A549 (cell line): ENCODE data around the gene CDAN1. TPM values are rescaled to one million over a fixed set of nuclear protein-coding genes. Genes with fewer than 3 reads are reported as not detected.

Experiments used
- ATAC-seq, 2 experiments: fragments of 200-7000 bp in 1 of 2; fragments of >200 bp in 1 of 2; cut with Nextera tagmentation in 1 of 2; cut with Tn5 transposase in 1 of 2; 3 replicates each; pipeline versions ENCODE4 v1.8.0 to v1.9.1; 2018 to 2020; ENCODE audit warnings: mild to moderate bottlenecking in 1 of 2, moderate library complexity in 1 of 2
- CTCF ChIA-PET: fragments of 300-600 bp; sonication (Branson Sonifier 250); formaldehyde crosslinking; extraction: SDS; loops from one replicate; lab custom pipeline; 2021; ENCODE audit warnings: antibody characterized with exemption, inconsistent platforms; lab: Yijun Ruan, JAX
- POLR2A ChIA-PET: fragments of 350-600 bp; formaldehyde crosslinking; extraction: SDS; loops from one replicate; lab custom pipeline; 2021; ENCODE audit warnings: antibody characterized with exemption, inconsistent platforms; lab: Yijun Ruan, JAX
- DNase-seq, 2 experiments: peaks; one replicate each; pipeline versions ENCODE4 v3.0.0 to v3.0.0-alpha.2; 2011 to 2016; ENCODE audit warnings: low read depth in 1 of 2, low spot score in 1 of 2
- FAIRE-seq: peaks from 2 replicates; lab custom pipeline; 2011; peaks lifted over from hg19 to GRCh38; lab: Jason Lieb, UNC
- H3K27ac ChIP-seq, 2 experiments: fragments of >200 bp; sonication (Bioruptor Twin); formaldehyde crosslinking; 3 replicates each; pipeline ENCODE4 v1.5.1; 2016 to 2017
- H3K4me1 ChIP-seq: fragments of >200 bp; sonication (Bioruptor Twin); formaldehyde crosslinking; 3 replicates; pipeline ENCODE4 v1.6.1; 2016
- H3K4me2 ChIP-seq: fragments of >200 bp; sonication (Bioruptor Twin); formaldehyde crosslinking; 3 replicates; pipeline ENCODE4 v1.6.1; 2016
- H3K4me3 ChIP-seq: fragments of >200 bp; sonication (Bioruptor Twin); formaldehyde crosslinking; 3 replicates; pipeline ENCODE4 v1.5.1; 2016
- H3K9me3 ChIP-seq: fragments of >200 bp; sonication (Bioruptor Twin); formaldehyde crosslinking; 3 replicates; pipeline ENCODE4 v1.6.1; 2016
- CBX2 ChIP-seq: fragments of 200-600 bp; sonication (generic); IDR thresholded peaks from 2 replicates; pipeline ENCODE4 v1.6.1; 2016; ENCODE audit warnings: low read depth, mild to moderate bottlenecking, borderline replicate concordance
- CEBPB ChIP-seq, 2 experiments: fragments of >200 bp in 1 of 2; sonication (Bioruptor Twin) in 1 of 2; formaldehyde crosslinking in 1 of 2; IDR thresholded peaks; 2 replicates each; pipeline ENCODE4 v1.6.1; 2012 to 2016
- ESRRA ChIP-seq: fragments of 150-350 bp; IDR thresholded peaks from 2 replicates; pipeline ENCODE4 v1.6.1; 2014; ENCODE audit warnings: mild to moderate bottlenecking, low read length, borderline replicate concordance
- FOSB ChIP-seq: fragments of 250-450 bp; sonication (Bioruptor Pico); IDR thresholded peaks from 2 replicates; pipeline ENCODE4 v1.5.0; 2020; ENCODE audit warnings: mild to moderate bottlenecking, moderate library complexity
- FOSL2 ChIP-seq, 2 experiments: fragments of 450-650 bp in 1 of 2; fragments of >200 bp in 1 of 2; sonication (Bioruptor Twin) in 1 of 2; formaldehyde crosslinking; IDR thresholded peaks; 2 replicates each; pipeline versions ENCODE4 v1.5.0 to v1.6.1; 2016 to 2020; ENCODE audit warnings: mild to moderate bottlenecking in 1 of 2, moderate library complexity in 1 of 2
- FOXS1 ChIP-seq: fragments of 250-450 bp; sonication (Bioruptor Pico); IDR thresholded peaks from 2 replicates; pipeline ENCODE4 v1.5.0; 2020; ENCODE audit warnings: mild to moderate bottlenecking, moderate library complexity
- HOXB5 ChIP-seq: fragments of 250-450 bp; sonication (Bioruptor Pico); IDR thresholded peaks from 2 replicates; pipeline ENCODE4 v1.5.0; 2020; ENCODE audit warnings: mild to moderate bottlenecking, moderate library complexity
- JUNB ChIP-seq: fragments of >200 bp; sonication (Bioruptor Twin); formaldehyde crosslinking; IDR thresholded peaks from 2 replicates; pipeline ENCODE4 v1.6.1; 2016
- KDM1A ChIP-seq: fragments of 200-600 bp; sonication (generic); IDR thresholded peaks from 2 replicates; pipeline ENCODE4 v1.6.1; 2016; ENCODE audit warnings: low read depth, mild to moderate bottlenecking
- KDM5A ChIP-seq: fragments of 200-600 bp; sonication (generic); IDR thresholded peaks from 2 replicates; pipeline ENCODE4 v1.6.1; 2016; ENCODE audit warnings: antibody characterized with exemption, mild to moderate bottlenecking
- MAZ ChIP-seq: fragments of 150-350 bp; IDR thresholded peaks from 2 replicates; pipeline ENCODE4 v1.6.1; 2014; ENCODE audit warnings: antibody characterized with exemption, low read depth, low read length, borderline replicate concordance
- POLR2A ChIP-seq: IDR thresholded peaks from 2 replicates; pipeline ENCODE4 v1.6.1; 2012; ENCODE audit warnings: mild to moderate bottlenecking, low read length
- POLR2AphosphoS2 ChIP-seq: conservative IDR thresholded peaks from 2 replicates; pipeline ENCODE4 v1.6.1; 2012; ENCODE audit warnings: low read length, improper control_type of control experiment, inconsistent platforms
- RAD21 ChIP-seq, 2 experiments: fragments of >200 bp in 1 of 2; sonication (Bioruptor Twin) in 1 of 2; formaldehyde crosslinking in 1 of 2; IDR thresholded peaks in 1 of 2; conservative IDR thresholded peaks in 1 of 2; 2 replicates in 1 of 2; 3 replicates in 1 of 2; pipeline ENCODE4 v1.6.1; 2012 to 2018; ENCODE audit warnings: inconsistent platforms in 1 of 2
- RFX5 ChIP-seq: fragments of 450-650 bp; IDR thresholded peaks from 2 replicates; pipeline ENCODE4 v1.7.1; 2014; ENCODE audit warnings: antibody characterized with exemption, mild to moderate bottlenecking, moderate library complexity
- ZSCAN20 ChIP-seq: fragments of 250-450 bp; sonication (Bioruptor Pico); IDR thresholded peaks from 2 replicates; pipeline ENCODE4 v1.8.0; 2022; ENCODE audit warnings: mild to moderate bottlenecking, moderate library complexity
- WGBS: methylation state at CpG from one replicate; pipeline ENCODE4 v1.1.6; 2017; ENCODE audit errors: missing lambda C conversion rate; 5-methylcytosine and 5-hydroxymethylcytosine counted together
- polyA plus RNA-seq, 4 experiments: library from polyadenylated mRNA; depleted of rRNA in 3 of 4; stranded (reverse); fragments of >200 nt; fragmentation: RNase III in 1 of 4; extraction: RNeasy Plus Mini Kit Qiagen cat#74134 plus additional on column Dnase treatment in 1 of 4; gene quantifications; 2 replicates in 3 of 4; 3 replicates in 1 of 4; pipeline ENCODE4 v1.2.3, GENCODE V29; 2011 to 2017
- TF ChIP-seq, protein P1 (sequence below): fragments of 150-350 bp; IDR thresholded peaks from 2 replicates; pipeline ENCODE4 v1.6.1; 2014; ENCODE audit warnings: low read depth, mild to moderate bottlenecking, low read length
- TF ChIP-seq, protein P2 (sequence below): fragments of 250-450 bp; sonication (Bioruptor Pico); IDR thresholded peaks from 2 replicates; pipeline ENCODE4 v1.5.0; 2020; ENCODE audit warnings: low read depth, mild to moderate bottlenecking, moderate library complexity
- TF ChIP-seq, protein P3 (sequence below): IDR thresholded peaks from 2 replicates; pipeline ENCODE4 v1.6.1; 2012; ENCODE audit warnings: low read depth, borderline replicate concordance
- TF ChIP-seq, protein P4 (sequence below): fragments of >200 bp; sonication (Bioruptor Twin); formaldehyde crosslinking; IDR thresholded peaks from 2 replicates; pipeline ENCODE4 v1.6.1; 2016
- TF ChIP-seq, protein P5 (sequence below): fragments of >200 bp; sonication (Bioruptor Twin); formaldehyde crosslinking; IDR thresholded peaks from 3 replicates; pipeline ENCODE4 v1.6.1; 2016
- TF ChIP-seq, protein P6 (sequence below): fragments of 200-600 bp; sonication (generic); IDR thresholded peaks from 2 replicates; pipeline ENCODE4 v1.6.1; 2016; ENCODE audit warnings: antibody characterized with exemption, mild to moderate bottlenecking, moderate library complexity

Gene CDAN1
- polyA plus RNA-seq, 2 of the 4 experiments (the other 2 are of a cell fraction) = 2.9 to 6.9 TPM

DNA sequence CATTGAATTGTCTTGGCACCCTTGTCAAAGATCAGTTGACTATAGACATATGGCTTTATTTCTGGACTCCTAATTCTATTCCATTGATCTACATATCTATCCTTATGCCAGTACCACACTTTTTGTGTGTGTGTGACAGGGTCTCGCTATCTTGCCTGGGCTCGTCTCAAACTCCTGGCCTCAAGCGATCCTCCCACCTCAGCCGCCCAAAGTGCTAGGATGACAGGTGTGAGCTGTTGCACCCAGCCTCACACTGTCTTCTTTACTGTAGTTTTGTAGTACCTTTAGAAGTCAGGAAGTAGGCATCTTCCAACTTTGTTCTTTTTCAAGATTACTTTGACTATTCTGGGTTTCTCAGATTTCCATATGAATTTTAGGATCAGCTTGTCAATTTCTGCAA is 24.3 kb downstream of the CDAN1 start:
- CTCF ChIA-PET = interaction anchor here (1.8 kb wide), 1 partner anchor 214 kb away, joined by 5 read pairs; no protein-coding TSS in a partner anchor
- ATAC-seq (no peak), FAIRE-seq (no peak), DNase-seq (no peak)
- TF ChIP-seq, protein P1, sequence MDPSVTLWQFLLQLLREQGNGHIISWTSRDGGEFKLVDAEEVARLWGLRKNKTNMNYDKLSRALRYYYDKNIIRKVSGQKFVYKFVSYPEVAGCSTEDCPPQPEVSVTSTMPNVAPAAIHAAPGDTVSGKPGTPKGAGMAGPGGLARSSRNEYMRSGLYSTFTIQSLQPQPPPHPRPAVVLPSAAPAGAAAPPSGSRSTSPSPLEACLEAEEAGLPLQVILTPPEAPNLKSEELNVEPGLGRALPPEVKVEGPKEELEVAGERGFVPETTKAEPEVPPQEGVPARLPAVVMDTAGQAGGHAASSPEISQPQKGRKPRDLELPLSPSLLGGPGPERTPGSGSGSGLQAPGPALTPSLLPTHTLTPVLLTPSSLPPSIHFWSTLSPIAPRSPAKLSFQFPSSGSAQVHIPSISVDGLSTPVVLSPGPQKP = no peak
- TF ChIP-seq ESRRA (no peak), KDM1A (no peak), FOSB (no peak), RAD21 (conservative IDR thresholded peaks at IDR 0.05 in 1 of 2, IDR thresholded peaks at IDR 0.05 in 1 of 2) (no peak), POLR2A (no peak), FOSL2 (IDR thresholded peaks at IDR 0.05) (no peak), FOSL2 (CRISPR knock-in tag; IDR thresholded peaks at IDR 0.05) (no peak), POLR2AphosphoS2 (no peak)
- TF ChIP-seq, protein P2, sequence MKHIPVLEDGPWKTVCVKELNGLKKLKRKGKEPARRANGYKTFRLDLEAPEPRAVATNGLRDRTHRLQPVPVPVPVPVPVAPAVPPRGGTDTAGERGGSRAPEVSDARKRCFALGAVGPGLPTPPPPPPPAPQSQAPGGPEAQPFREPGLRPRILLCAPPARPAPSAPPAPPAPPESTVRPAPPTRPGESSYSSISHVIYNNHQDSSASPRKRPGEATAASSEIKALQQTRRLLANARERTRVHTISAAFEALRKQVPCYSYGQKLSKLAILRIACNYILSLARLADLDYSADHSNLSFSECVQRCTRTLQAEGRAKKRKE (CRISPR knock-in tag) = no peak
- 94% methylated on average over 4 of the region's 4 CpGs for WGBS
- no peaks in the 10 kb centered on the region for H3K9me3 ChIP-seq
- no peak overlapping the region for H3K4me3 ChIP-seq
- peaks cover 7% of the 10 kb centered on the region; the same call in 2 of the 3 replicates for H3K4me1 ChIP-seq
- H3K4me2 ChIP-seq = no peak overlapping the region
- H3K27ac ChIP-seq = no peak overlapping the region
- POLR2A ChIA-PET = no interaction called here

DNA sequence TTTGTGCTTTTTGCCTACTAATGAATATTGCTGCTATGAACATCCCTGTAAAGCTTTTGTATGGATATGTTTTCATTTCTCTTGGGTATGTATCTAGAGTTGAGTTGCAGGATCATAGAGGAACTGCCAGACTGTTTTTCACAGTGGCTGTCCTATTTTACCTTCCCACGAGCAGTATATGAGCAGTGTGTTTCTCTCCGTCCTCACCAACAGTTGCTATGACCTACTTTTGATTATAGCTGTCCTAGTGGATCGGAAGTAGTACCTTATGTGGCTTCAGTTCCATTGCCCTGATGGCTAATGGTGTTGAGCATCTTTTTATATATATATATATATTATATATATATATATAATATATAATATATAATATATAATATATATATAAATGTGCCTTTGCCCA is 25.2 kb downstream of the CDAN1 start:
- CTCF ChIA-PET = interaction anchor here (1.8 kb wide), 1 partner anchor 215 kb away, joined by 5 read pairs; no protein-coding TSS in a partner anchor
- ATAC-seq = no peak
- no peak overlapping the region for H3K27ac ChIP-seq
- no peak overlapping the region for H3K4me2 ChIP-seq
- WGBS = 90% methylated on average over 3 of the region's 3 CpGs
- DNase-seq = no peak
- POLR2A ChIA-PET = no interaction called here
- FAIRE-seq = no peak
- peaks cover 16% of the 10 kb centered on the region for H3K4me1 ChIP-seq
- H3K9me3 ChIP-seq = no peaks in the 10 kb centered on the region
- no peak overlapping the region for H3K4me3 ChIP-seq
- TF ChIP-seq, protein P3, sequence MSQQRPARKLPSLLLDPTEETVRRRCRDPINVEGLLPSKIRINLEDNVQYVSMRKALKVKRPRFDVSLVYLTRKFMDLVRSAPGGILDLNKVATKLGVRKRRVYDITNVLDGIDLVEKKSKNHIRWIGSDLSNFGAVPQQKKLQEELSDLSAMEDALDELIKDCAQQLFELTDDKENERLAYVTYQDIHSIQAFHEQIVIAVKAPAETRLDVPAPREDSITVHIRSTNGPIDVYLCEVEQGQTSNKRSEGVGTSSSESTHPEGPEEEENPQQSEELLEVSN = no peak

DNA sequence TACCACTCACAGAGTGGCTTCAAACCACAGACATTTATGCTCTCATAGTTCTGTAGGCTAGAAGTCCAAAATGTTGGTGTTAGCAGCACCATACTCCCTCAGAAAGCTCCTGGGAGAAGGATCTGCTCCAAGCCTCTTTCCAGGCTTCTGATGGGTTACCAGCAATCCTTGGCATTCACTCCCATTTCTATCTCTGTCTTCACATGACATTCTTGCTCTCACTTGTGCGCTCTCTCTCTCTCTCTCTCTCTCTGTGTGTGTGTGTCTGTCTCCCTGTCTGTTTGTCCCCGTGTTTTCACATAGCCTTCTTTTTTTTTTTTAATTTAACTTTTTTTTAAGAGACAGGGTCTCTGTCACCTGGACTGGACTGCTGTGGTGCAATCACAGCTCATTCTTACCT is 26.3 kb downstream of the CDAN1 start:
- peaks cover 18% of the 10 kb centered on the region for H3K4me1 ChIP-seq
- H3K4me3 ChIP-seq = no peak overlapping the region
- POLR2A ChIA-PET = no interaction called here
- H3K9me3 ChIP-seq = no peaks in the 10 kb centered on the region
- no peak overlapping the region for H3K27ac ChIP-seq
- CTCF ChIA-PET = interaction anchor here (0.6 kb wide), 1 partner anchor 48 kb away, joined by 3 read pairs; no protein-coding TSS in a partner anchor
- no peak overlapping the region for H3K4me2 ChIP-seq
- FAIRE-seq = no peak
- TF ChIP-seq, protein P4, sequence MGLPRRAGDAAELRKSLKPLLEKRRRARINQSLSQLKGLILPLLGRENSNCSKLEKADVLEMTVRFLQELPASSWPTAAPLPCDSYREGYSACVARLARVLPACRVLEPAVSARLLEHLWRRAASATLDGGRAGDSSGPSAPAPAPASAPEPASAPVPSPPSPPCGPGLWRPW = no peak
- no peak for TF ChIP-seq POLR2AphosphoS2
- TF ChIP-seq, protein P1 = no peak
- TF ChIP-seq, protein P5, sequence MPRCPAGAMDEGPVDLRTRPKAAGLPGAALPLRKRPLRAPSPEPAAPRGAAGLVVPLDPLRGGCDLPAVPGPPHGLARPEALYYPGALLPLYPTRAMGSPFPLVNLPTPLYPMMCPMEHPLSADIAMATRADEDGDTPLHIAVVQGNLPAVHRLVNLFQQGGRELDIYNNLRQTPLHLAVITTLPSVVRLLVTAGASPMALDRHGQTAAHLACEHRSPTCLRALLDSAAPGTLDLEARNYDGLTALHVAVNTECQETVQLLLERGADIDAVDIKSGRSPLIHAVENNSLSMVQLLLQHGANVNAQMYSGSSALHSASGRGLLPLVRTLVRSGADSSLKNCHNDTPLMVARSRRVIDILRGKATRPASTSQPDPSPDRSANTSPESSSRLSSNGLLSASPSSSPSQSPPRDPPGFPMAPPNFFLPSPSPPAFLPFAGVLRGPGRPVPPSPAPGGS = no peak
- TF ChIP-seq POLR2A = no peak
- no peak for TF ChIP-seq CBX2
- TF ChIP-seq, protein P3 = no peak
- no peak for TF ChIP-seq ZSCAN20 (CRISPR knock-in tag)
- TF ChIP-seq RFX5 = no peak
- TF ChIP-seq KDM5A = no peak
- no peak for TF ChIP-seq JUNB
- TF ChIP-seq MAZ = no peak
- TF ChIP-seq FOXS1 (CRISPR knock-in tag) = no peak
- no peak for TF ChIP-seq RAD21 (conservative IDR thresholded peaks at IDR 0.05 in 1 of 2, IDR thresholded peaks at IDR 0.05 in 1 of 2)
- TF ChIP-seq CEBPB (IDR thresholded peaks at IDR 0.05) = no peak
- TF ChIP-seq HOXB5 (CRISPR knock-in tag) = no peak
- TF ChIP-seq, protein P6, sequence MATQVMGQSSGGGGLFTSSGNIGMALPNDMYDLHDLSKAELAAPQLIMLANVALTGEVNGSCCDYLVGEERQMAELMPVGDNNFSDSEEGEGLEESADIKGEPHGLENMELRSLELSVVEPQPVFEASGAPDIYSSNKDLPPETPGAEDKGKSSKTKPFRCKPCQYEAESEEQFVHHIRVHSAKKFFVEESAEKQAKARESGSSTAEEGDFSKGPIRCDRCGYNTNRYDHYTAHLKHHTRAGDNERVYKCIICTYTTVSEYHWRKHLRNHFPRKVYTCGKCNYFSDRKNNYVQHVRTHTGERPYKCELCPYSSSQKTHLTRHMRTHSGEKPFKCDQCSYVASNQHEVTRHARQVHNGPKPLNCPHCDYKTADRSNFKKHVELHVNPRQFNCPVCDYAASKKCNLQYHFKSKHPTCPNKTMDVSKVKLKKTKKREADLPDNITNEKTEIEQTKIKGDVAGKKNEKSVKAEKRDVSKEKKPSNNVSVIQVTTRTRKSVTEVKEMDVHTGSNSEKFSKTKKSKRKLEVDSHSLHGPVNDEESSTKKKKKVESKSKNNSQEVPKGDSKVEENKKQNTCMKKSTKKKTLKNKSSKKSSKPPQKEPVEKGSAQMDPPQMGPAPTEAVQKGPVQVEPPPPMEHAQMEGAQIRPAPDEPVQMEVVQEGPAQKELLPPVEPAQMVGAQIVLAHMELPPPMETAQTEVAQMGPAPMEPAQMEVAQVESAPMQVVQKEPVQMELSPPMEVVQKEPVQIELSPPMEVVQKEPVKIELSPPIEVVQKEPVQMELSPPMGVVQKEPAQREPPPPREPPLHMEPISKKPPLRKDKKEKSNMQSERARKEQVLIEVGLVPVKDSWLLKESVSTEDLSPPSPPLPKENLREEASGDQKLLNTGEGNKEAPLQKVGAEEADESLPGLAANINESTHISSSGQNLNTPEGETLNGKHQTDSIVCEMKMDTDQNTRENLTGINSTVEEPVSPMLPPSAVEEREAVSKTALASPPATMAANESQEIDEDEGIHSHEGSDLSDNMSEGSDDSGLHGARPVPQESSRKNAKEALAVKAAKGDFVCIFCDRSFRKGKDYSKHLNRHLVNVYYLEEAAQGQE = no peak
- no peak for TF ChIP-seq FOSB
- no peak for DNase-seq
- 93% methylated on average over 2 of the region's 2 CpGs for WGBS
- ATAC-seq = no peak
